ENCODE data around the gene MGME1.

MGME1 gene

GRCh38 chr20:17968366-17969277, at the start of gene MGME1, which contains the start of gene SNX5:
TSS of gene MGME1 (plus strand) at chr20:17969018. CDS start at chr20:17969860, 842 bp downstream.
TSS of gene SNX5 (minus strand) at chr20:17968794. CDS start at chr20:17968425, 369 bp downstream.
- peak; percentile 99 for DNase-seq

- DNase-seq: no peak
These were observed 49.7 kb upstream of the MGME1 start for GRCh38 chr20:17919149-17919548.

- no peak for DNase-seq
These were observed 47.0 kb upstream of the MGME1 start for GRCh38 chr20:17921774-17922173.

GRCh38 chr20:17925141-17925939, 43.5 kb upstream of the MGME1 start:
- no peak for DNase-seq

DNA sequence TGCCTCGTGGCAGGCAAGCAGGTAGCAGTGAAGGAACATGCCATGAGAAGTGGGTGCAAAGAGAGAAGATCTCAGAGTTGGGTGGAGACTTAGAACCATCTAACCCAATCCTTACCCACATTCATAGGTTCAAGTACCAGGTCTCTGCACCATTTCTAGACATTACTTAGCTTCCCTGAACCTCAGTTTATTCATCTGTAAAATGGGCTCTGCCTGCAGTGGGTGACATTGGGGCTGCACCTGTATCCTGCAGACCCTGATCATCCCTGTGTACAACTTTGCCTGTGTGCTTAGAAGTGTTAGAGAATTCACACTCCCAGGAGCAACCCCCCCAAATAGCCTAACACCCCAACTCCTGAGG, 42.9 kb upstream of the MGME1 start:
- DNase-seq: no peak

- no peak for DNase-seq
These were observed 40.6 kb upstream of the MGME1 start for GRCh38 chr20:17928211-17928611.

- no peak for DNase-seq
These were observed 40.0 kb upstream of the MGME1 start for GRCh38 chr20:17928633-17929311.

- DNase-seq: no peak
These were observed 37.3 kb upstream of the MGME1 start for GRCh38 chr20:17931513-17931912.

DNA sequence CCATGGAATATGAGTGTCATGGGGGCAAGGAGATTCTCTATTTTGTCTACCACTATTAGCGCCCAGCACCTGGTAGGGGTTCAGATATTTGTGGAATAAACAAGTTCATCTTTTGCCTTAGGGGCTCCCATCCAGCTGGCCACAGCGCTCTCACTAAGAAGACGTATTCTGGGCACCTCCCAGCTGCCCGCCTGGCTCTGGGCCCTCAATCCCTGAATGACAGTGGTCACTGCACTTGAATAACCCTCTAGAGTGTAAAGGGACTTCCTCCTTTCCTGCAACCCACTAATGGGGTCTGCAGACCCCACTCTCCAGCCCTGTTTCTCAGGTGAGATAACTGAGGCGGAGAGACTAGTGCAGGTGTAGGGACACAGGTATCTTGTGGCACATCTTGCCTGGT, 36.4 kb upstream of the MGME1 start:
- DNase-seq: no peak

DNA sequence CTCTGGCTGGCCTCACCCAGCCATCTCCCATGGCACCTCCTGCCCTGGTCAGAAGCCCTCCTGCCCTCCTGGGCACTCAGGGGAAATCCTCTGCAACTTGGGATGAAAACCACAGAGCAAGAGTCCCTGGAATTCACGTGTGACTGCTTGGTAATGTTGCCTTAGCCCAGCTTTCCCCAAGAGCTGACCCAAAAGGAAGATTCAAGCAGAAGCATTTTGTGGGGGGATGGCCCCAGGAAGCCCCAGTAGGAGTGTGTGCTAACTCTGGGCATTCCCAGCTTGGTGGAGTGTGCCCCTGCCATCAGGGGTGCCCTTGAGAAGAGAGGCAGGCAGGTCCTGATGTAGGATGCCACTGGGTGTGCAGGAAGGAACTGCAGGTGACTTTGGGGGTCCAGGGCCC, 35.7 kb upstream of the MGME1 start:
- DNase-seq: no peak

DNA sequence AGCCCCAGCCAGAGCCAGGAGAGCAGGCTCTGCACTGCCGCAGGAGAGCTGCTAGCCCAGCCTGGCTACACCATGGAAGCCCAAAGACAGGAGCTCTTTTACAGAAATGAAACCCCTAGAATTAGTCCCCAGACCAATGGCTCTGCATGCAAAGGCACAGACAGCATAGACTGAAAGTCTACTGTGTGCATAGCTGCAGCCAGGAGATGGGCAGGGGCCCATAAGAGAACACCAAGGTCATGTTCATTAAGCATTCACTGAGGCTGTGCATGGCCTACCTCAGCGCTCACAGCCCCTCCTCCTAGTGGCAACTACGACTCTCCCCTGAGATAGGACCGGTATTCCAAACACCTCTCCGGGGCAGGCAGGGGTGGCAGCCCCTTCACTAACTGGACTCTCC, 35.1 kb upstream of the MGME1 start:
- DNase-seq: no peak

GRCh38 chr20:17934141-17934862, 34.5 kb upstream of the MGME1 start:
- DNase-seq: no peak

GRCh38 chr20:17935186-17935585, 33.6 kb upstream of the MGME1 start:
- no peak for DNase-seq

GRCh38 chr20:17935761-17936160, 33.1 kb upstream of the MGME1 start:
- DNase-seq: no peak

DNA sequence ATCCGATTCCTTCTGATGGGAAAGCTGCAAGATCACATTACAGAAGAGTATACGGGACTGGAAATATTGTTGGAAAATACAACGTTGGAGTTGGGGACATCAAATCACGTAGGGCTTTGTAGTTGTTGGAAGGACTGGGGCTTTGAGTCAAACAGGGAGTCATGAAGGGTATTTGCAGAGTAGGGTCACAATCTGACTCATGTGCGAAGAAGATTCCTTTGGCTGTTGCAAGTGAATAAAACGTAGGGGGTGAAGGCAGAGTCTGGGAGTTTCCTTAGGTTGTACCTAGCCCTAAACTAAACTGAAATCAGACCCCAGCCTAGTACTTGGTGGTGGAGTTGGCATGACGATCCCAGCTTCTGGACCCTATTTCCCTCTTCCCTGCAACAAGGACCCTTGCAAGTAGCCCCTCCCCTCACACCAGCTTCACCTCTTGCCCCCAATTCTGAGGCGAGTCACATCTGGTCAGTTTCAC, 32.5 kb upstream of the MGME1 start:
- no peak for DNase-seq

GRCh38 chr20:17936761-17937732, 31.8 kb upstream of the MGME1 start:
- DNase-seq: no peak

DNA sequence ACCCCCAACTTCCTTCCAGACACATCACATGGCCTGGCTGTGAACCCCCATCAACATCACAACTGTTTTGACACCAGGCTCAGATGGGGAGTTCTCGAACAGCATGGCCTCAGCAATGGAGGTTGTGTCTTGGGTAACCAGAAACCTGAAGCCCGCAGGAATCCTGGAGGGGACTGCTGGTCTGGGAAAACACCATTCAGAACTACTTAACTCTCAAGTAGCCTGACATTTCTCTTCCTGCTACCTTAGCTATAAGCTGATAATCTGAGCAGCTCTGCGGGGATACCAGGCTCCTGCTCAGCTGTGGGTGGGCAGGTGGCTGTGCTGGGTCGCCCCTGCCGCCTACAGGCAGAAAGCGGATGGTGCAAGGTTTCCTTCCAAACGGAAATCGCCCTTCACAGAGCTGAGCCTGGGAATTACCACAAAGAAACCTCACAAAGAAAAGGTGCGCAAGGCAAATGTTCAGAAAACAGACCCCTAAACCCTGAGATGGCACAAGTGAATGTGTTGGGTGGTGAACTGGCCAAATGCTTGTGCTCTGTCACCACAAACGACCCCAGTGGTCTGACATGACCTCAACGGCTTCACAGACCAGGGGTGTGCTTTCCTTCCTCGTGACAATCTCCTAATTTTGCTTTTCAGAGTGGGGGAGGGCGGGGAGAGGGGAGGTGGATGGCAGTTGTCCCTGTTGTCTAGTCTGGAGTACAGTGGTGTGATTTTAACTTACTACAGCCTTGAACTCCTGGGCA, 29.8 kb upstream of the MGME1 start:
- peak; percentile 85 for DNase-seq

DNA sequence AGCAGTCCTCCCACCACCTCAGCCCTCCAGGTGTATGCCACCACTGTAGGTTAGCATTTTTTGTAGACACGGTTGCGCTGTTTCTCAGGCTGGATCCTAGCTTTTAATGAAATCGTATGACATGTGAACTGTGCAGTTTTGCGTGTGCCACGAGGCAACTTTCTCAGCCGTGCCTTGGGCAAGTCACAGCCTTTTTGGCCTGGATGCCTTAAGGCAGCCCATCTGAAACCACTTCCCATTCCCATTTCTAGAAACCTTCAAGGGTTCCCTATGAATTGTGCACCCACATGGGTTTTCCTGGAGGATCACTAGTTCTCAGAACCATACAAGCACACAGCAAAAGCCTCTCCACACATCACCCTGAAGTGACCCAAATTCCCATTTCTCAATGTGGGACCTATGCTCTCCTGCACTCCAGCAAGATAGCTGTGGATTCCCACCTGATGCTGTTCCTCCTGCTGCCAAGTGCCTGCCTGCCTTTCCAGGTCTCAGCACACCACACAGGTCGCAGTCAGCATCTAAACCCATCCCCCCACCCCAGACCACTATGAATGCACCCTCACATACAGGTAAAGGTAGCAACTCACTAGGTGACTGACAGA, 29.1 kb upstream of the MGME1 start:
- DNase-seq: no peak

GRCh38 chr20:17940224-17940971, 28.4 kb upstream of the MGME1 start:
- DNase-seq: peak; percentile 79

All from islet precursor cell (in vitro differentiated cells).